Progenitor cell of endocrine pancreas (in vitro differentiated cells): ENCODE results near the gene CALHM1. TPM values are rescaled to one million over a fixed set of nuclear protein-coding genes. Genes with fewer than 3 reads are reported as not detected.

ENCODE experiments used
- DNase-seq: peaks from one replicate; pipeline ENCODE4 v3.0.0; 2021; ENCODE audit warnings: low spot score; ENCODE audit not compliant: unreplicated experiment
- H3K27ac Mint-ChIP-seq: 2 replicates; pipeline ENCODE4 v1.8.0; 2021; ENCODE audit warnings: mild to moderate bottlenecking, moderate library complexity, mixed read lengths
- H3K27me3 Mint-ChIP-seq: 2 replicates; pipeline ENCODE4 v1.8.0; 2021; ENCODE audit warnings: mixed read lengths
- H3K36me3 Mint-ChIP-seq: 2 replicates; pipeline ENCODE4 v1.8.0; 2022; ENCODE audit warnings: mixed read lengths; ENCODE audit not compliant: insufficient read depth
- H3K4me1 Mint-ChIP-seq: 2 replicates; pipeline ENCODE4 v1.8.0; 2021; ENCODE audit warnings: low read depth, mixed read lengths
- H3K4me3 Mint-ChIP-seq: 2 replicates; pipeline ENCODE4 v1.8.0; 2021; ENCODE audit warnings: low read depth, mild to moderate bottlenecking, moderate library complexity, mixed read lengths
- H3K9me3 Mint-ChIP-seq: 2 replicates; pipeline ENCODE4 v1.8.0; 2021; ENCODE audit warnings: low read depth, mixed read lengths
- CTCF ChIP-seq: fragments of 200-600 bp; sonication (generic); IDR thresholded peaks from one replicate; pipeline ENCODE4 v1.5.0; 2021; ENCODE audit warnings: antibody characterized with exemption, mild to moderate bottlenecking; ENCODE audit not compliant: unreplicated experiment
- total RNA-seq: library from RNA; stranded (reverse); gene quantifications from 2 replicates; pipeline ENCODE4 v1.2.1, GENCODE V29; 2021

Gene CALHM1
- total RNA-seq, 1 donor from 2014 or later, result not detected

- no peak for DNase-seq
- Mint-ChIP-seq H3K27me3 (no peaks in the 10 kb centered on the region), H3K4me3 (no peak overlapping the region), H3K4me1 (no peaks in the 10 kb centered on the region), H3K36me3 (no peaks in the 10 kb centered on the region), H3K9me3 (no peaks in the 10 kb centered on the region), H3K27ac (no peak overlapping the region)
- no peak for TF ChIP-seq CTCF
Observed at GRCh38 chr10:103459615-103460014, 915 bp upstream of the CALHM1 start.

GRCh38 chr10:103457896-103458583 is 660 bp downstream of the CALHM1 start:
- H3K9me3 Mint-ChIP-seq, result no peaks in the 10 kb centered on the region
- DNase-seq, result no peak
- TF ChIP-seq CTCF, result no peak
- no peaks in the 10 kb centered on the region for H3K4me1 Mint-ChIP-seq
- no peaks in the 10 kb centered on the region for H3K27me3 Mint-ChIP-seq
- H3K36me3 Mint-ChIP-seq, result no peaks in the 10 kb centered on the region
- H3K27ac Mint-ChIP-seq, result no peak overlapping the region
- H3K4me3 Mint-ChIP-seq, result no peak overlapping the region

- no peaks in the 10 kb centered on the region for H3K9me3 Mint-ChIP-seq
- H3K27ac Mint-ChIP-seq, result no peak overlapping the region
- no peaks in the 10 kb centered on the region for H3K36me3 Mint-ChIP-seq
Observed at GRCh38 chr10:103457176-103457712, 1.5 kb downstream of the CALHM1 start.

GRCh38 chr10:103456074-103456660 is 2.5 kb downstream of the CALHM1 start:
- no peaks in the 10 kb centered on the region for H3K9me3 Mint-ChIP-seq
- DNase-seq, result no peak
- no peak for TF ChIP-seq CTCF
- H3K27me3 Mint-ChIP-seq, result no peaks in the 10 kb centered on the region
- no peaks in the 10 kb centered on the region for H3K36me3 Mint-ChIP-seq
- no peaks in the 10 kb centered on the region for H3K4me1 Mint-ChIP-seq
- no peak overlapping the region for H3K27ac Mint-ChIP-seq
- H3K4me3 Mint-ChIP-seq, result no peak overlapping the region

More at GRCh38 chr10:103457176-103457712, 1.5 kb downstream of the CALHM1 start:
- no peak for TF ChIP-seq CTCF
- Mint-ChIP-seq H3K27me3 (no peaks in the 10 kb centered on the region), H3K4me1 (no peaks in the 10 kb centered on the region), H3K4me3 (no peak overlapping the region)
- no peak for DNase-seq

GRCh38 chr10:103455235-103455634 is 3.5 kb downstream of the CALHM1 start:
- no peak overlapping the region for H3K27ac Mint-ChIP-seq
- H3K9me3 Mint-ChIP-seq, result no peaks in the 10 kb centered on the region
- no peaks in the 10 kb centered on the region for H3K27me3 Mint-ChIP-seq
- H3K4me1 Mint-ChIP-seq, result no peaks in the 10 kb centered on the region
- TF ChIP-seq CTCF, result no peak
- DNase-seq, result no peak
- no peak overlapping the region for H3K4me3 Mint-ChIP-seq
- H3K36me3 Mint-ChIP-seq, result no peaks in the 10 kb centered on the region
